Immature natural killer cell (primary cell): ENCODE measurements around the gene IGFL3. TPM values are rescaled to one million over a fixed set of nuclear protein-coding genes. Genes with fewer than 3 reads are reported as not detected.

Experiments
- DNase-seq, 3 donors: peaks; one replicate each; pipeline ENCODE4 v3.0.0; 2022; ENCODE audit warnings: mixed read lengths in 1 of 3
- H3K27ac Mint-ChIP-seq, 6 donors: one replicate each; pipeline ENCODE4 v1.8.0; 2020; ENCODE audit warnings: mixed read lengths in 6 of 6, mild to moderate bottlenecking in 5 of 6, inconsistent platforms in 4 of 6, moderate library complexity in 3 of 6
- H3K27me3 Mint-ChIP-seq, 3 donors: one replicate each; pipeline ENCODE4 v1.8.0; 2020 to 2021; ENCODE audit warnings: low read depth in 3 of 3, mild to moderate bottlenecking in 3 of 3, mixed read lengths in 3 of 3, moderate library complexity in 3 of 3, inconsistent platforms in 1 of 3
- H3K36me3 Mint-ChIP-seq, 3 donors: one replicate each; pipeline ENCODE4 v1.8.0; 2020; ENCODE audit warnings: mixed read lengths in 3 of 3, inconsistent platforms in 2 of 3, mild to moderate bottlenecking in 2 of 3
- H3K4me1 Mint-ChIP-seq, 2 donors: one replicate each; pipeline ENCODE4 v1.8.0; 2020; ENCODE audit warnings: inconsistent platforms in 2 of 2, mild to moderate bottlenecking in 2 of 2, mixed read lengths in 2 of 2, moderate library complexity in 1 of 2
- H3K4me3 Mint-ChIP-seq, 5 donors: one replicate each; pipeline ENCODE4 v1.8.0; 2020; ENCODE audit warnings: mild to moderate bottlenecking in 5 of 5, mixed read lengths in 5 of 5, inconsistent platforms in 3 of 5, moderate library complexity in 3 of 5
- H3K9me3 Mint-ChIP-seq, 6 donors: one replicate each; pipeline ENCODE4 v1.8.0; 2020; ENCODE audit warnings: mild to moderate bottlenecking in 6 of 6, mixed read lengths in 6 of 6, inconsistent platforms in 4 of 6, moderate library complexity in 3 of 6
- polyA plus RNA-seq, 3 donors: library from polyadenylated mRNA; unstranded; fragments of 300-500 nt; fragmentation: Illumina TruSeq; gene quantifications; one replicate each; pipeline ENCODE4 v1.2.3, GENCODE V29; 2021

Gene IGFL3
- polyA plus RNA-seq, 3 donors from 2014 or later = not detected

- no peak overlapping the region for H3K4me3 Mint-ChIP-seq
- peaks cover 4 to 12% (median 9%) of the 10 kb centered on the region in 3 donors for H3K27me3 Mint-ChIP-seq
- no peaks in the 10 kb centered on the region for H3K36me3 Mint-ChIP-seq
- no peak for DNase-seq
- no peaks in the 10 kb centered on the region for H3K9me3 Mint-ChIP-seq
- no peak overlapping the region for H3K27ac Mint-ChIP-seq
- no peaks in the 10 kb centered on the region for H3K4me1 Mint-ChIP-seq
Observed at GRCh38 chr19:46137915-46138473, 13.5 kb upstream of the IGFL3 start.

- H3K27ac Mint-ChIP-seq = no peak overlapping the region
- peaks cover 6 to 12% (median 9%) of the 10 kb centered on the region in 3 donors for H3K27me3 Mint-ChIP-seq
- H3K4me1 Mint-ChIP-seq = no peaks in the 10 kb centered on the region
- no peak for DNase-seq
- no peak overlapping the region for H3K4me3 Mint-ChIP-seq
- H3K9me3 Mint-ChIP-seq = no peaks in the 10 kb centered on the region
- H3K36me3 Mint-ChIP-seq = no peaks in the 10 kb centered on the region
Observed at GRCh38 chr19:46134527-46134926, 10.0 kb upstream of the IGFL3 start.

- Mint-ChIP-seq H3K27ac (no peak overlapping the region), H3K9me3 (no peaks in the 10 kb centered on the region), H3K27me3 (peaks cover 6 to 14% (median 10%) of the 10 kb centered on the region in 3 donors), H3K36me3 (no peaks in the 10 kb centered on the region), H3K4me3 (no peak overlapping the region), H3K4me1 (no peaks in the 10 kb centered on the region)
- no peak for DNase-seq
Observed at GRCh38 chr19:46133777-46134241, 9.3 kb upstream of the IGFL3 start.

GRCh38 chr19:46133101-46133627 is 8.7 kb upstream of the IGFL3 start:
- no peak for DNase-seq
- Mint-ChIP-seq H3K36me3 (no peaks in the 10 kb centered on the region), H3K27ac (no peak overlapping the region), H3K9me3 (no peaks in the 10 kb centered on the region), H3K4me3 (no peak overlapping the region), H3K27me3 (peaks cover 6 to 15% (median 10%) of the 10 kb centered on the region in 3 donors), H3K4me1 (no peaks in the 10 kb centered on the region)

DNA sequence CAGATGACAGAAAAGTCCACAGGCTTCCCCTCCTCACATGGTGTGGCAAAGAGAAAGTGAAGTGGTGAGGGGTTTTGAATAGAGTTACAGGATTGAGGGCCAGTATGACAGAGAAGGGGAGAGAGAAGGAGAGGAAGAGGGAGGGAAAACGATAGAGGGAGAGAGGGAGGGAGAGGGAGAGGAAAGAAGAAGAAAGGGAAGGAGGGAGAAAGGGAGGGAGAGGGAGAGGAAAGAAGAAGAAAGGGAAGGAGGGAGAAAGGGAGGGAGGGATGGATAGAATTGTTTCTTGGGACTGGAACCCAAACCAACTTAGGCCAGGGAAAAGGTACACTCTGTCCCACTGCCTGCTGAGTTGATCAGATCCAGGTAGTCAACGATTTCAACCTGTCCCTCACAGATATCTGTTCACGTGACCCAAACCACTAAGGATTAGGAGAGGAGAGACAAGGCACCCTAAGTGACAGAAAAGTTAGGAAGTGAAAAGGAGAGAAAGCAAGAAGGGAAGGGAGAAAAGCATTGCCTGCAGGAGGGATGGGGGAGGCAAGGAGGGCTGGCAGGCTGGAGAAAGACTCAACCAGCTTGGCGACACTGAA is 8.1 kb upstream of the IGFL3 start:
- peaks cover 6 to 15% (median 10%) of the 10 kb centered on the region in 3 donors for H3K27me3 Mint-ChIP-seq
- no peak overlapping the region for H3K4me3 Mint-ChIP-seq
- no peak overlapping the region for H3K27ac Mint-ChIP-seq
- no peaks in the 10 kb centered on the region for H3K9me3 Mint-ChIP-seq
- H3K4me1 Mint-ChIP-seq = no peaks in the 10 kb centered on the region
- no peak for DNase-seq
- no peaks in the 10 kb centered on the region for H3K36me3 Mint-ChIP-seq

GRCh38 chr19:46131485-46132143 is 7.1 kb upstream of the IGFL3 start:
- Mint-ChIP-seq H3K4me3 (no peak overlapping the region), H3K27me3 (peaks cover 8 to 12% (median 10%) of the 10 kb centered on the region in 3 donors), H3K36me3 (no peaks in the 10 kb centered on the region), H3K4me1 (no peaks in the 10 kb centered on the region), H3K27ac (no peak overlapping the region), H3K9me3 (no peaks in the 10 kb centered on the region)
- DNase-seq = no peak

GRCh38 chr19:46126086-46126580 is 1.6 kb upstream of the IGFL3 start:
- Mint-ChIP-seq H3K27ac (no peak overlapping the region), H3K9me3 (no peaks in the 10 kb centered on the region), H3K36me3 (no peaks in the 10 kb centered on the region), H3K4me1 (no peaks in the 10 kb centered on the region), H3K27me3 (peaks cover 8 to 9% (median 9%) of the 10 kb centered on the region in 3 donors), H3K4me3 (no peak overlapping the region)
- no peak for DNase-seq

DNA sequence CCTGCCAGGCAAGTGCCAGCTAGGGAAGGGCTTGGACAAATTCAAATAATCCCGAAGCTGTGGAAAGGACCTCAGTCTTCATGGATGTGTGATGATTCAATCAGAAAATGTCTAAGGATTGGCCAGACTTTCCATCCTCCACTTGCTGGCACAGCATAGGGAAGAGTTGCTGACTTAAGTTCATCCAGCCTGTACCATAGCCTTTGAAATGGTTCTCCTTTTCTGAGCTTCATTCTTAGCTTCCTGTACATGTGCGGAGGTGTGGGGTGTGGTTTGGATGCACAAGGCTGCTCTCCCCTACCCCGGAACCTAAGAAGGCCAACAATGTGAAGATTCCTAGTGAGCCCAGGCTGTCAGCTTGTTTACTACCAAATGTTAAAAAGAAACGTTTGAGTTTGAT is 959 bp upstream of the IGFL3 start:
- Mint-ChIP-seq H3K4me1 (no peaks in the 10 kb centered on the region), H3K36me3 (no peaks in the 10 kb centered on the region), H3K27me3 (peaks cover 8 to 12% (median 9%) of the 10 kb centered on the region in 3 donors), H3K4me3 (no peak overlapping the region), H3K27ac (no peak overlapping the region), H3K9me3 (no peaks in the 10 kb centered on the region)
- DNase-seq = no peak

- Mint-ChIP-seq H3K4me3 (no peak overlapping the region), H3K9me3 (no peaks in the 10 kb centered on the region), H3K27me3 (peaks cover 5 to 10% (median 7%) of the 10 kb centered on the region in 3 donors), H3K36me3 (no peaks in the 10 kb centered on the region), H3K27ac (no peak overlapping the region), H3K4me1 (no peaks in the 10 kb centered on the region)
- DNase-seq = no peak
Observed at GRCh38 chr19:46118136-46118535, 6.4 kb downstream of the IGFL3 start.

- Mint-ChIP-seq H3K36me3 (no peaks in the 10 kb centered on the region), H3K9me3 (no peaks in the 10 kb centered on the region), H3K27me3 (peaks cover 3 to 10% (median 3%) of the 10 kb centered on the region in 3 donors), H3K27ac (no peak overlapping the region), H3K4me1 (no peaks in the 10 kb centered on the region), H3K4me3 (no peak overlapping the region)
- DNase-seq = no peak
Observed at GRCh38 chr19:46116121-46116520, 8.4 kb downstream of the IGFL3 start.

DNA sequence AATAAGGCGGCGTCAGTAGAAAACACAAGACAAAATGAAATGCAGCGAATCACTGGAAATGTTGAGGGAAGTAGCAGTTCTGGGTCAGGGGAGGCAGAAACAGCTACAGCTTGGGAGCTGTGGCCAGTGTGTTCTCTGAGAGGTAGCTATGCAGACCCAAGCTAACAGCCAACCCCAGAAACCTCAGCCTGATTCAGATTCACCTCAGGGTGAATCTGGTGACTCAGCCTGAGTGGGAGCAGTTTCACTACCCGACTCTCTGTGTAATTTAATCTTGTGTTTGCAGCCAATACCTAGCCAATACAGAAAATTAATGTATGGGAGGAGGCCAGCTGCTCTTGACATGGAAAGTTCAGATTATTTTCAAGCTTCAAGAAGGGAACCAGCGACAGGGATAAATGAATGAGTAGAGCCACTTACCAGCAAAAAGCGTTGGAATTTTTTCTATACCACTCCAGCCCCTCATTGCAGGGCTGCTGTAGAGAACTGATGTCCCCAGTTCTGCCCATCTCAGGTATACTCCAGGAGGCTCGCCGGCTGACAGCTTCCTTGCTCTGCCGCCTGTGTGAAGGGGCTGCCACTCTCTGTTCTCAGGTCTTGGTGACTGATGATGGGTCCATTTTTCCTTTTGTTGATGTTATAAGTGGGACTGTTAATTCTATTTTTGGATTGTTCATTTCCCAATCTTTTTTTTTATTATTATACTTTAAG is 8.9 kb downstream of the IGFL3 start:
- H3K27ac Mint-ChIP-seq = no peak overlapping the region
- no peak for DNase-seq
- H3K4me1 Mint-ChIP-seq = no peaks in the 10 kb centered on the region
- no peak overlapping the region for H3K4me3 Mint-ChIP-seq
- H3K27me3 Mint-ChIP-seq = peaks cover 0 to 10% (median 6%) of the 10 kb centered on the region in 3 donors
- no peaks in the 10 kb centered on the region for H3K36me3 Mint-ChIP-seq
- H3K9me3 Mint-ChIP-seq = no peaks in the 10 kb centered on the region

GRCh38 chr19:46113726-46114125 is 10.8 kb downstream of the IGFL3 start:
- Mint-ChIP-seq H3K27me3 (peaks cover 3 to 10% (median 4%) of the 10 kb centered on the region in 3 donors), H3K4me1 (no peaks in the 10 kb centered on the region), H3K27ac (no peak overlapping the region), H3K9me3 (no peaks in the 10 kb centered on the region), H3K36me3 (no peaks in the 10 kb centered on the region), H3K4me3 (no peak overlapping the region)
- no peak for DNase-seq

GRCh38 chr19:46112527-46112926 is 12.0 kb downstream of the IGFL3 start:
- H3K27me3 Mint-ChIP-seq = peaks cover 5% of the 10 kb centered on the region in 3 donors
- DNase-seq = no peak
- H3K36me3 Mint-ChIP-seq = no peaks in the 10 kb centered on the region
- no peaks in the 10 kb centered on the region for H3K4me1 Mint-ChIP-seq
- no peaks in the 10 kb centered on the region for H3K9me3 Mint-ChIP-seq
- no peak overlapping the region for H3K4me3 Mint-ChIP-seq
- H3K27ac Mint-ChIP-seq = no peak overlapping the region

GRCh38 chr19:46111376-46111775 is 13.1 kb downstream of the IGFL3 start:
- no peaks in the 10 kb centered on the region for H3K9me3 Mint-ChIP-seq
- H3K4me3 Mint-ChIP-seq = no peak overlapping the region

More at GRCh38 chr19:46111376-46111775, 13.1 kb downstream of the IGFL3 start:
- no peaks in the 10 kb centered on the region for H3K36me3 Mint-ChIP-seq
- H3K4me1 Mint-ChIP-seq = no peaks in the 10 kb centered on the region
- peaks cover 5% of the 10 kb centered on the region in 3 donors for H3K27me3 Mint-ChIP-seq
- no peak overlapping the region for H3K27ac Mint-ChIP-seq
- DNase-seq = no peak
